ENCODE measurements around the gene TARDBP. TPM values are rescaled to one million over a fixed set of nuclear protein-coding genes. Genes with fewer than 3 reads are reported as not detected.
A peak's percentile ranks its signal among the peaks of the same experiment; 100 is the strongest.
"Not testable (repeated sequence)": the region's sequence is repeated elsewhere in the genome, so short reads cannot be mapped to it uniquely, and the experiment has no call there.

The TARDBP gene
- total and polyA plus RNA-seq, 5 experiments from 2014 or later: 46.6 to 211 (median 65.2) TPM

DNA sequence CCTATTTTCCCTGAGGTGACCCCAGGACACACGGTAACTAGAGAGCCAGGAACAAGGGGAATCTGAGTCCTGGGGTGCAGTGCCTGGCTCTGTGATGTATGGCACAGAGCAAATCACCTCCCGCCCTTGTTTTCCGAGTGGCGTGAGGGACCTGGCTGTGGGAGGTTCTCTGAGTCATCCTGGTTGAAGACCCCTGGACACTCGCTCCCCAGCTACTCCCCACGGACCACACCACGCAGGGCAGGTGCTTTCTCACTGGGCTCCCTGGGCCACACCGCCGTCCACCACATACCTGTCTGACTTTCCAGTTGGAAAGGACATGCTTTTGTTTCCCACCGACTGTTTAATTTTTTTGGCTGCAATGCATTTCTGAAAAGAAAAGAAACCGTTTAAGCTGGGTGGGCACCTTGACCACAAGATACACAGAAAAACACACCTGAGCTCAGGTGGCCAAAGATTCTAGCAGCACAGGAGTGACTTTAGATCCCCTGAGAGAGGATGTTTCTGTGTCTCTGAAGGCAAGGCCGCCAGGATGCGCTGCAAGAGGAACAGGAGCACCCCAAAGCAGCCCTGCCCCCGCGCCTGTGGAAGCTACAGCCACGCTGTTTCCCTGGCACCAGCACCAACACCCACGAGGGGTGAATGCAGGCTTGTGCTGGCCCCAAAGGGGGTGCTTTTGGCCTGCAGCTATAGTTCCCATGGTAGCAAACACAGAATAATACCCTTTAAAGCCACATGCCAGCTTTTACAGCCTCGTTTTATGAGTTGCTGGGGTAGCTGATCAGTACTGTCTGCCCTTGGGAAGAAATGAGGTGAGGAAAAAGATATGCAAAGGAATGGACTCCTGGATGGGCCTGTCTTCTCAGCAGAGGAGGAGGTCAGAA is 55.5 kb downstream of the TARDBP start:
- Mint-ChIP-seq H3K4me3 (no peak overlapping the region), H3K27ac (peak overlapping the region in 3 of 10 donors; percentile 18 to 55 (median 43)), H3K9me3 (no peaks in the 10 kb centered on the region), H3K36me3 (peaks cover 0 to 73% (median 26%) of the 10 kb centered on the region in 3 donors), H3K27me3 (no peaks in the 10 kb centered on the region), H3K4me1 (peaks cover 6 to 14% (median 8%) of the 10 kb centered on the region in 4 donors)
- POLR2A ChIA-PET: interaction anchor here (0.6 to 1.0 kb wide), 2 partner anchors 19 to 69 kb away, joined by 3 to 4 read pairs; no protein-coding TSS in a partner anchor
- ATAC-seq (no peak), DNase-seq (no peak)

DNA sequence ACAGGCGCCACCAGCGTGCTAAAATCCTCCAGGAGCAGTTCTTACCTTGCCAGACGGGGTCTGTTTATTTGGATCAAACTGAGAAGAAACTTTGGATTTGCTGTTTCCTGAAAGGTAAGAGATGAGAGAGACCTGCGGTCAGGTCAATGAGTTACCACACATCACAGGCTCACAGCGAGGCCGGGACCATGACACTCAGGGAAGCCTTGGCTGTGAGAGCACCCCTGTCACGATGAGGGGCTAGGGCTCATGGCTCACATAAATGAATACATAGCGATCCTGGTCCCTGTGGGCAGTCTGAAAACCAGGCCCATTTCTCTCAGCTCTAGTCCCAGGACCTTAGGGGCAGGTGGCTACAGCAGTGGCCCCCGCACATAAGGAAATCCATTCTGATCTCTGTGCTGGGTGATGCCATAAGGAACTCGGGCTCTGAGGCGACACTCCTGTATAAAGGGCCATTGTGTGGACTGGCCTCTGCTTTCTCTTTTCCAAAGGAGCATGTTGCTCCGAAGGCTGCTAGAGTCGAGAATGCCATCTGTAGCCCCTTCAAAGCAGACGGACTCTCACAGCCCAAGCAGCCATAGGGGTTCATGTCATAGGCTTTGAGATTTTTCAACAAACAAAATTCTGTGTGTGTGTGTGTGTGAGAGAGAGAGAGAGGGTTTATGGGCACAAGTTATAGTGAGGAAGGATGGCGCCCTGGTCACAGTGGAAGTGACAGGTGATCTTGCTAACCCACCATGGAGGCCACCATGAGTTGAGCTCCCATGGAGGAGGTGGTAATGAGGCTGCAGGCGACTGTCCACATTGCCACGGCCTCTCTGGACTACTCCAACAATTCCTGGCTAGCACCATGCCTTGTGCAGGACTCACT is 56.4 kb downstream of the TARDBP start:
- peaks cover 0 to 72% (median 26%) of the 10 kb centered on the region in 3 donors for H3K36me3 Mint-ChIP-seq
- POLR2A ChIA-PET: interaction anchor here (0.6 to 1.0 kb wide), 2 partner anchors 8 to 68 kb away, joined by 3 read pairs; no protein-coding TSS in a partner anchor

DNA sequence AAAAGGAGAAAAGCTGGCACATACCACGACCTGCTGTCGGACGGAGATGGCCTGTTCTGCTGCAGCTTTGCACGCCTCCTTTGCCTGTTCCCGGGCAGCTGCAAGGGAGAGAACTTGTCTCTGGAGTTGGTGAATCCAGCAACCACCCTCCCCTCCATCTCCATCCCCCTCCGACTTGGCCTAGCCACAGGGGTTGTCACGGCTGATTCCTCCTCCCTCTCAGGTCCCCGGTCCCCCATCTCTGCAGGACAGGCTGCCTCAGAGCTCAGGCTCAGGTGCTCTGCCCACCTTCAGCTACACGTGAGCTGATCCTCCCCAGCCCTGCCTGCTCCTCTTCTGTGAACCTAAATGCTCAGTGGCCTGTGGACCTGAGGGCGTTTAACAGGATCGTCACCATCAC is 58.4 kb downstream of the TARDBP start:
- no peaks in the 10 kb centered on the region for H3K9me3 Mint-ChIP-seq
- peaks cover 0 to 9% (median 5%) of the 10 kb centered on the region in 4 donors for H3K4me1 Mint-ChIP-seq
- peaks cover 0 to 82% (median 20%) of the 10 kb centered on the region in 3 donors for H3K36me3 Mint-ChIP-seq
- DNase-seq: no peak
- peak overlapping the region in 4 of 10 donors; percentile 35 to 82 (median 64) for H3K27ac Mint-ChIP-seq
- H3K27me3 Mint-ChIP-seq: no peaks in the 10 kb centered on the region
- no peak overlapping the region for H3K4me3 Mint-ChIP-seq
- no peak for ATAC-seq
- POLR2A ChIA-PET: interaction anchor here (0.7 to 1.4 kb wide), 2 partner anchors 28 to 767 kb away, joined by 3 to 4 read pairs; partner anchors contain the start of gene EXOSC10

More for the DNA sequence above, 56.4 kb downstream of the TARDBP start:
- Mint-ChIP-seq H3K27ac (peak overlapping the region in 3 of 10 donors; percentile 18 to 68 (median 32)), H3K9me3 (no peaks in the 10 kb centered on the region), H3K4me3 (no peak overlapping the region), H3K4me1 (peaks cover 0 to 9% (median 5%) of the 10 kb centered on the region in 4 donors), H3K27me3 (no peaks in the 10 kb centered on the region)
- peak in 1 of 10 donors; percentile 9 for DNase-seq
- no peak for ATAC-seq

DNA sequence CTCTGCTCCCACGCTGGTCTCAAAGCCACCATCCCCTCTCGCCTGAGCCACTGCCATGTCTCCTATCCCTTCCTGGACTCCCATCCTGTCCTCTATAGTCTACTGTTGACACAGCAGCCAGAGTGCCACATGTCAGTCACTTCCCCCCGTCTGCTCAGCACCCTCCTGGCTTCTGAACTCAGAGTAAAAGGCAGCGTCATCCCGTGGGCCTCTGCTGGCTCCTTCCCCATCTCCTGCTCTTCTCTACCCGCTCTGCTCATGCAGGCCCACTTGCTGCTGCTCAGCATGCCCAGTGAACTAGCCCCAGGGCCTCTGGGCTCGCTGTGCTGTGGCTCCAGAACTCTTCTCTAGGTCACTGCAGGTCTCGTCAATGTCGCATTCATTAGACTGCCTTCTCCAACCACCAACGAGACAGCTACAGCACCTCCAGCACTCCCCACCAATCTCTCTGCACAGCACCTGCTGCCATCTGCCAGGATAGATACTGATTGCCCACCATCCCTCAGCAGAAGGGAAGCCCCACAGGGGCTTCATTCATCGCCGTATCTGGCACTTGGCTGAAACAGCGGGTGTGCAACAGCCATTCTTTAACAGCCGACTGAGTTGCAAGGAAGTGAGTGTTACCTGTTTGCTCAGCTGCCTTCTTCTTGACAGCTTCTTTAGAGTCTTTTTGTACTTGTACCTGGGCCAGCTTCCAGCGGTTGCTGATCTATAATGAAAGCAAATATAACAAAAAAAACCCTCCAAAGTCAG is 59.2 kb downstream of the TARDBP start:
- Mint-ChIP-seq H3K4me1 (peaks cover 0 to 9% (median 5%) of the 10 kb centered on the region in 4 donors), H3K27me3 (no peaks in the 10 kb centered on the region), H3K27ac (peak overlapping the region in 8 of 10 donors; percentile 35 to 82 (median 70)), H3K36me3 (peaks cover 0 to 82% (median 19%) of the 10 kb centered on the region in 3 donors), H3K9me3 (no peaks in the 10 kb centered on the region), H3K4me3 (no peak overlapping the region)
- no peak for ATAC-seq
- POLR2A ChIA-PET: no interaction called here
- no peak for DNase-seq

DNA sequence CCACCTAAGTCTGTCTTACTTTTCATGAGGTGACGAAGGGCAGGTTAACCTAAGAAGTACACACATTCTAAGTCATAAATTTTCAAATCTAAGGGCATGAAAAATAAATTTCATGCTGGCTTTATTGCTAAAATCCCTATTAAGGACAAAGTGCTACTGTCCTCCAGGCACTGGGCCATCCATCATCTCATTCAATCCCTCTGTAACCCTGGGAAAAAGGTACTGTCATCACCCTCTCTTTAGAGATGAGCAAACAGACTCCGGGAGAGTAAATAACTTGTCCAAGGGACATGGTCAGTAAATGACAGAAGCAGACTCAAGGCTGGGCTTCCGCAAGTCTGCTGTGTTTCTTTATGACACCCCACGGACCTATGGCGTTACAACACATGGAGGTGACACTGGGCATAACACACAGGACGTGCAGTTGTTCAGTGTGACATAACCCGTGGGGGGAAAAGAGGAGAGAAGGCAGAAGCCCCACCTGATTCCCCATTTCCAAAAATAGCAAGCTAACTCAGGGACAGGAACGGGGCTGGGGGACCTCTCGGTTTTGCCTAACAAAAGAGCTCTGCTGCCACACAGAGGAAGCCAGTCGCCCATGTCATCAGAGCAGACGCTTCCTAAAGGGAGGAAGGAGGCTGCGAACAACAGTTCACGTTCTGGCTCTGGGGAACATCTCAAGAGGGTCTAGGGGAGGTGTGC is 59.9 kb downstream of the TARDBP start:
- DNase-seq (no peak), ATAC-seq (no peak)
- Mint-ChIP-seq H3K4me3 (no peak overlapping the region), H3K36me3 (peaks cover 0 to 86% (median 21%) of the 10 kb centered on the region in 3 donors), H3K27me3 (no peaks in the 10 kb centered on the region), H3K4me1 (peaks cover 0 to 9% (median 5%) of the 10 kb centered on the region in 4 donors), H3K9me3 (no peaks in the 10 kb centered on the region), H3K27ac (peak overlapping the region in 5 of 10 donors; percentile 24 to 66 (median 52))
- POLR2A ChIA-PET: interaction anchor here (0.9 kb wide), 1 partner anchor 11 kb away, joined by 3 read pairs; no protein-coding TSS in a partner anchor

DNA sequence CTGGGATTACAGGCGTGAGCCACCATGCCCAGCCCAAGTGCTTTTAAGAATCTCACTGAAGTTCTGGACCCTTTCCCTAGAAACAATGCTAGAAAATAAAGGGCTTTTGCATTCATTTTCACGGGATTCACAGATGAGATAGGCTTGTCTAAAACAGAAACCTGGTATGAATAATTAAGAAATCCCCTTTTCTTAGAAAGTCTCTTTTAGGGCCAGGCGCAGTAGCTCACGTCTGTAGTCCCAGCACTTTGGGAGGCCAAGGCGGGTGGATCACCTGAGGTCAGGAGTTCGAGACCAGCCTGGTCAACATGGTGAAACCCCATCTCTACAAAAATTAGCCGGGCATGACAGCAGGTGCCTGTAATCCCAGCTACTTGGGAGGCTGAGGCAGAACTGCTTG is 60.9 kb downstream of the TARDBP start:
- H3K4me3 Mint-ChIP-seq, ATAC-seq, H3K27me3 Mint-ChIP-seq, H3K27ac Mint-ChIP-seq, H3K4me1 Mint-ChIP-seq, H3K9me3 Mint-ChIP-seq: not testable (repeated sequence)
- peak in 1 of 10 donors; percentile 9 for DNase-seq
- POLR2A ChIA-PET: interaction anchor here (0.7 to 0.9 kb wide), 2 partner anchors 12 to 31 kb away, joined by 3 to 5 read pairs; no protein-coding TSS in a partner anchor
- peaks cover 0 to 84% (median 24%) of the 10 kb centered on the region in 3 donors for H3K36me3 Mint-ChIP-seq

Other genes starting within 250 kb of the TARDBP start
- gene CASZ1, start 216.0 kb upstream of the TARDBP start, total RNA-seq: 10 to 100 TPM; 10.3 to 13.0 TPM
- 1 to 10 TPM in 2 of 3 donors, under 1 TPM in 1; 0.60 to 1.4 (median 1.3) TPM for gene CASZ1, start 216.0 kb upstream of the TARDBP start, polyA plus RNA-seq
- under 1 TPM; 0.27 to 0.34 TPM for gene MASP2, start 34.6 kb downstream of the TARDBP start, total RNA-seq
- gene MASP2, start 34.6 kb downstream of the TARDBP start, polyA plus RNA-seq: not detected
- gene SRM, start 47.4 kb downstream of the TARDBP start, total RNA-seq: 10 to 100 TPM; 55.0 to 55.6 TPM
- 100 to 1,000 TPM in 1 of 3 donors, 10 to 100 TPM in 2; 95.2 to 204 (median 97.9) TPM for gene SRM, start 47.4 kb downstream of the TARDBP start, polyA plus RNA-seq
- 10 to 100 TPM; 93.2 to 93.3 TPM for gene EXOSC10, start 87.2 kb downstream of the TARDBP start, total RNA-seq
- 10 to 100 TPM; 31.7 to 45.5 (median 35.6) TPM for gene EXOSC10, start 87.2 kb downstream of the TARDBP start, polyA plus RNA-seq
- not detected for gene ANGPTL7, start 176.7 kb downstream of the TARDBP start, total RNA-seq
- not detected for gene ANGPTL7, start 176.7 kb downstream of the TARDBP start, polyA plus RNA-seq
- 10 to 100 TPM; 43.9 to 45.9 TPM for gene MTOR, start 249.9 kb downstream of the TARDBP start, total RNA-seq
- gene MTOR, start 249.9 kb downstream of the TARDBP start, polyA plus RNA-seq: 1 to 10 TPM; 3.5 to 7.2 (median 4.7) TPM